HepG2 (cell line): ENCODE data around the gene AP3B2. TPM values are rescaled to one million over a fixed set of nuclear protein-coding genes. Genes with fewer than 3 reads are reported as not detected.

Source experiments
- ATAC-seq: fragments of 200-7000 bp; cut with Tn5 transposase; 3 replicates; pipeline ENCODE4 v1.9.1; 2020; ENCODE audit warnings: mild to moderate bottlenecking, moderate library complexity
- BruUV-seq: library from RNA; stranded (reverse); fragments of 400-500 nt; replicated peaks from 2 replicates; lab custom pipeline; 2021; lab: Mats Ljungman, UMichigan
- CTCF ChIA-PET: fragments of 300-600 bp; formaldehyde crosslinking; extraction: SDS; loops from one replicate; lab custom pipeline; 2021; ENCODE audit warnings: low total read pairs, inconsistent platforms, low intra/inter-chr PET ratio; lab: Yijun Ruan, JAX
- POLR2A ChIA-PET: fragments of 350-600 bp; sonication (Branson Sonifier 250); formaldehyde crosslinking; loops from one replicate; lab custom pipeline; 2020; ENCODE audit warnings: antibody characterized with exemption, inconsistent platforms; lab: Yijun Ruan, JAX
- DNase-seq: peaks from one replicate; pipeline ENCODE4 v3.0.0-alpha.2; 2015; ENCODE audit warnings: low spot score
- FAIRE-seq: peaks from 3 replicates; lab custom pipeline; 2011; peaks lifted over from hg19 to GRCh38; lab: Jason Lieb, UNC
- H2AFZ ChIP-seq: one replicate; pipeline ENCODE4 v1.6.1; 2011; ENCODE audit warnings: low read length, inconsistent platforms
- H3K27ac ChIP-seq: fragments of 300-600 bp; 3 replicates; pipeline ENCODE4 v1.8.0; 2011; ENCODE audit warnings: mixed run types, mild to moderate bottlenecking, mixed read lengths, low read length, inconsistent platforms; ENCODE audit not compliant: insufficient read depth; ENCODE audit errors: extremely low read length
- H3K27me3 ChIP-seq, 2 experiments: fragments of 200-600 bp in 1 of 2; 2 replicates in 1 of 2; 3 replicates in 1 of 2; pipeline versions ENCODE4 v1.6.0 to v1.8.0; 2011; ENCODE audit warnings: low read length in 2 of 2, mild to moderate bottlenecking in 2 of 2, moderate library complexity in 2 of 2, inconsistent platforms in 1 of 2; ENCODE audit not compliant: insufficient read depth in 2 of 2, control insufficient read depth in 1 of 2
- H3K36me3 ChIP-seq, 2 experiments: fragments of 200-600 bp in 1 of 2; replicated peaks in 1 of 2; 2 replicates in 1 of 2; 3 replicates in 1 of 2; pipeline versions ENCODE4 v1.5.1 to v1.8.0; 2011; ENCODE audit warnings: low read length in 2 of 2, inconsistent platforms in 1 of 2; ENCODE audit not compliant: insufficient read depth in 2 of 2, control insufficient read depth in 1 of 2
- H3K4me1 ChIP-seq: 2 replicates; pipeline ENCODE4 v1.5.1; 2012; ENCODE audit warnings: low read length, inconsistent platforms; ENCODE audit not compliant: insufficient read depth
- H3K4me2 ChIP-seq: 2 replicates; pipeline ENCODE4 v1.6.0; 2011; ENCODE audit warnings: low read depth, low read length, inconsistent platforms
- H3K4me3 ChIP-seq, 3 experiments: fragments of 200-600 bp in 1 of 3; sonication (generic), shearing (Covaris generic) in 1 of 3; replicated peaks in 1 of 3; 2 replicates each; pipeline ENCODE4 v1.5.1; 2011 to 2016; ENCODE audit warnings: low read length in 3 of 3, inconsistent platforms in 2 of 3, low read depth in 2 of 3, mild to moderate bottlenecking in 2 of 3, control low read depth in 1 of 3, mixed read lengths in 1 of 3; ENCODE audit not compliant: insufficient read depth in 1 of 3
- H3K79me2 ChIP-seq: one replicate; pipeline ENCODE4 v1.6.1; 2011; ENCODE audit warnings: low read length, inconsistent platforms; ENCODE audit not compliant: insufficient read depth
- H3K9ac ChIP-seq: 2 replicates; pipeline ENCODE4 v1.6.0; 2011; ENCODE audit warnings: mild to moderate bottlenecking, low read depth, low read length, inconsistent platforms; ENCODE audit not compliant: insufficient read depth
- H3K9me3 ChIP-seq: 2 replicates; pipeline ENCODE4 v1.5.1; 2012; ENCODE audit warnings: mild to moderate bottlenecking, low read length
- H4K20me1 ChIP-seq: 2 replicates; pipeline ENCODE4 v1.6.0; 2011; ENCODE audit warnings: inconsistent platforms, mild to moderate bottlenecking, low read length, moderate library complexity; ENCODE audit not compliant: insufficient read depth
- ATF6 ChIP-seq: sonication (generic); formaldehyde crosslinking; conservative IDR thresholded peaks from 2 replicates; pipeline ENCODE4 v1.4.0; 2020; ENCODE audit warnings: missing genetic modification reagents
- CBFB ChIP-seq: sonication (generic); formaldehyde crosslinking; IDR thresholded peaks from 2 replicates; pipeline ENCODE4 v1.4.0; 2020; ENCODE audit warnings: missing genetic modification reagents
- HNF4A ChIP-seq: sonication (generic); formaldehyde crosslinking; IDR thresholded peaks from 2 replicates; pipeline ENCODE4 v1.4.0; 2020; ENCODE audit warnings: missing genetic modification reagents
- NFIC ChIP-seq: IDR thresholded peaks from 2 replicates; pipeline ENCODE4 v1.6.1; 2012; ENCODE audit warnings: mild to moderate bottlenecking, low read length, inconsistent platforms
- PATZ1 ChIP-seq: sonication (generic); formaldehyde crosslinking; IDR thresholded peaks from 2 replicates; pipeline ENCODE4 v1.4.0; 2020; ENCODE audit warnings: missing genetic modification reagents
- REL ChIP-seq: sonication (generic); formaldehyde crosslinking; conservative IDR thresholded peaks from 2 replicates; pipeline ENCODE4 v1.8.0; 2022; ENCODE audit warnings: mild to moderate bottlenecking, missing genetic modification reagents, moderate library complexity
- RFX5 ChIP-seq: IDR thresholded peaks from 2 replicates; pipeline ENCODE4 v1.6.1; 2011; ENCODE audit warnings: low read depth, low read length, improper control_type of control experiment
- RNF219 ChIP-seq: sonication (generic); formaldehyde crosslinking; IDR thresholded peaks from 2 replicates; pipeline ENCODE4 v1.5.0; 2020; ENCODE audit warnings: mild to moderate bottlenecking, missing genetic modification reagents
- SMYD3 ChIP-seq: sonication (generic); formaldehyde crosslinking; IDR thresholded peaks from 2 replicates; pipeline ENCODE4 v1.8.1; 2023; ENCODE audit warnings: mild to moderate bottlenecking, missing genetic modification reagents
- SSRP1 ChIP-seq: IDR thresholded peaks from 2 replicates; pipeline ENCODE4 v1.6.1; 2016; ENCODE audit warnings: control low read depth
- ZNF205 ChIP-seq: IDR thresholded peaks from 2 replicates; pipeline ENCODE4 v1.6.1; 2018; ENCODE audit warnings: missing biosample characterization, missing genetic modification reagents
- ZNF446 ChIP-seq: sonication (generic); formaldehyde crosslinking; IDR thresholded peaks from 2 replicates; pipeline ENCODE4 v1.5.0; 2020; ENCODE audit warnings: mild to moderate bottlenecking, missing genetic modification reagents
- ZNF543 ChIP-seq: sonication (generic); formaldehyde crosslinking; IDR thresholded peaks from 2 replicates; pipeline ENCODE4 v1.4.0; 2020; ENCODE audit warnings: mild to moderate bottlenecking, missing genetic modification reagents
- ZNF790 ChIP-seq: sonication (generic); formaldehyde crosslinking; IDR thresholded peaks from 2 replicates; pipeline ENCODE4 v1.8.0; 2022; ENCODE audit warnings: missing genetic modification reagents, mild to moderate bottlenecking, borderline replicate concordance
- ZSCAN25 ChIP-seq: sonication (generic); formaldehyde crosslinking; IDR thresholded peaks from 2 replicates; pipeline ENCODE4 v1.8.0; 2022; ENCODE audit warnings: mild to moderate bottlenecking, missing genetic modification reagents
- WGBS: methylation state at CpG from one replicate; pipeline ENCODE4 v1.1.6; 2017; ENCODE audit warnings: low lambda C conversion rate; 5-methylcytosine and 5-hydroxymethylcytosine counted together
- in situ Hi-C: cut with HindIII; loops from 2 replicates; pipeline ENCODE4 v1.10.0; 2017; ENCODE audit warnings: low pct_unique_long_range_greater_than_20kb; ENCODE audit not compliant: extremely low pct_ligation_motif_present
- intact Hi-C: fragments of 100-400 bp; cut with micrococcal nuclease; formaldehyde crosslinking; loops from one replicate; pipeline ENCODE4 v1.10.0; 2022; ENCODE audit not compliant: unreplicated experiment
- polyA plus RNA-seq, 8 experiments: library from polyadenylated mRNA; depleted of rRNA in 3 of 8; stranded (reverse) in 7 of 8; unstranded in 1 of 8; fragments of >200 nt; fragmentation: Illumina TruSeq in 4 of 8; extraction: Trizol in 4 of 8; gene quantifications; 2 replicates each; pipeline versions ENCODE4 v1.2.1 to v1.2.3, GENCODE V29; 2011 to 2016; ENCODE audit warnings: low read depth in 4 of 8, missing spikeins in 1 of 8, mixed read lengths in 1 of 8; ENCODE audit not compliant: insufficient read depth in 1 of 8
- total RNA-seq, 5 experiments: library from RNA; depleted of rRNA; stranded (reverse); fragments of >200 nt; fragmentation: Illumina TruSeq; extraction: Trizol; gene quantifications; 2 replicates each; pipeline ENCODE4 v1.2.3, GENCODE V29; 2016; ENCODE audit warnings: low read depth in 1 of 5

The AP3B2 gene
- total and polyA plus RNA-seq, 2 of the 13 experiments (the other 11 are each of a cell fraction or from before 2014, with no cell fraction given): not detected

- H3K27ac ChIP-seq: no peak overlapping the region
- no peak overlapping the region for H3K4me3 ChIP-seq
- no TSS peak for BruUV-seq
- DNase-seq: no peak
- intact Hi-C loops: no loop called here
- no peak overlapping the region for H3K4me2 ChIP-seq
- ChIA-PET CTCF (no interaction called here), POLR2A (no interaction called here)
- no peaks in the 10 kb centered on the region for H3K9me3 ChIP-seq
- H3K36me3 ChIP-seq: no peaks in the 10 kb centered on the region
- H4K20me1 ChIP-seq: no peaks in the 10 kb centered on the region
- no peaks in the 10 kb centered on the region for H3K4me1 ChIP-seq
- TF ChIP-seq REL (CRISPR knock-in tag): no peak
- TF ChIP-seq HNF4A (CRISPR knock-in tag): no peak
- TF ChIP-seq SMYD3 (CRISPR knock-in tag): no peak
- no peak for TF ChIP-seq ZNF790 (CRISPR knock-in tag)
- TF ChIP-seq RFX5: no peak
- no peak for TF ChIP-seq ZNF205 (CRISPR knock-in tag)
- TF ChIP-seq NFIC: no peak
- no peak for TF ChIP-seq RNF219
- no peak for TF ChIP-seq ATF6 (CRISPR knock-in tag)
- no peak for TF ChIP-seq ZNF543
- no peak for TF ChIP-seq ZNF446 (CRISPR knock-in tag)
- no peak for TF ChIP-seq PATZ1 (CRISPR knock-in tag)
- TF ChIP-seq ZSCAN25 (CRISPR knock-in tag): no peak
- TF ChIP-seq SSRP1 (CRISPR knock-in tag): no peak
- no peak for TF ChIP-seq CBFB (CRISPR knock-in tag)
- TF ChIP-seq, all 625 proteins: peak for 0
- in situ Hi-C loops: no loop called here
- Histone ChIP-seq H3K27me3 (peaks cover 4 to 11% of the 10 kb centered on the region in 2 experiments; a peak in 3 of 5 replicates), H3K9ac (no peak overlapping the region), H2AFZ (no peak overlapping the region), H3K79me2 (no peaks in the 10 kb centered on the region)
- ATAC-seq: no peak
- FAIRE-seq: no peak
- 5% methylated on average over 3 of the region's 3 CpGs for whole genome bisulfite sequencing
These were observed 56.0 kb downstream of the AP3B2 start for GRCh38 chr15:82653483-82654168.
